GM12878 (cell line): ENCODE measurements around the gene MIGA2. TPM values are rescaled to one million over a fixed set of nuclear protein-coding genes. Genes with fewer than 3 reads are reported as not detected.
A peak's percentile ranks its signal among the peaks of the same experiment; 100 is the strongest.

Source experiments
- BACH1 ChIP-seq: fragments of 450-650 bp; IDR thresholded peaks from 2 replicates; pipeline ENCODE4 v1.6.1; 2017; ENCODE audit warnings: mild to moderate bottlenecking, borderline replicate concordance
- BHLHE40 ChIP-seq, 2 experiments: fragments of 450-650 bp in 1 of 2; IDR thresholded peaks; 2 replicates each; pipeline ENCODE4 v1.6.1; 2011 to 2017; ENCODE audit warnings: low read depth in 2 of 2, borderline replicate concordance in 1 of 2, improper control_type of control experiment in 1 of 2, low read length in 1 of 2, mild to moderate bottlenecking in 1 of 2
- DPF2 ChIP-seq: fragments of 450-650 bp; IDR thresholded peaks from 2 replicates; pipeline ENCODE4 v1.6.1; 2017; ENCODE audit warnings: mild to moderate bottlenecking
- IKZF1 ChIP-seq: fragments of 450-650 bp; conservative IDR thresholded peaks from 2 replicates; pipeline ENCODE4 v1.6.1; 2017; ENCODE audit warnings: antibody characterized with exemption, mild to moderate bottlenecking
- KLF5 ChIP-seq: fragments of 450-650 bp; IDR thresholded peaks from 2 replicates; pipeline ENCODE4 v1.6.1; 2014; ENCODE audit warnings: mild to moderate bottlenecking; ENCODE audit not compliant: partially characterized antibody
- RB1 ChIP-seq: fragments of 450-650 bp; formaldehyde crosslinking; IDR thresholded peaks from 2 replicates; pipeline ENCODE4 v1.6.1; 2017; ENCODE audit warnings: mild to moderate bottlenecking, borderline replicate concordance
- RELA ChIP-seq: fragments of 450-650 bp; IDR thresholded peaks from 2 replicates; pipeline ENCODE4 v1.8.0; 2014; ENCODE audit warnings: borderline replicate concordance; ENCODE audit not compliant: partially characterized antibody
- RFX5 ChIP-seq: IDR thresholded peaks from 2 replicates; pipeline ENCODE4 v1.6.1; 2011; ENCODE audit warnings: low read depth, low read length, improper control_type of control experiment
- RUNX3 ChIP-seq: IDR thresholded peaks from 2 replicates; pipeline ENCODE4 v1.6.1; 2012; ENCODE audit warnings: low read length, inconsistent platforms
- SMAD1 ChIP-seq: fragments of 450-650 bp; IDR thresholded peaks from 2 replicates; pipeline ENCODE4 v1.6.1; 2018; ENCODE audit warnings: mild to moderate bottlenecking, low read depth; ENCODE audit not compliant: partially characterized antibody
- TBL1XR1 ChIP-seq: IDR thresholded peaks from 2 replicates; pipeline ENCODE4 v1.6.1; 2012; ENCODE audit warnings: low read depth, low read length, improper control_type of control experiment
- YY1 ChIP-seq: IDR thresholded peaks from 2 replicates; pipeline ENCODE4 v1.6.1; 2011; ENCODE audit warnings: low read depth, mild to moderate bottlenecking, low read length
- ZNF207 ChIP-seq: fragments of 450-650 bp; IDR thresholded peaks from 2 replicates; pipeline ENCODE4 v1.6.1; 2014; ENCODE audit warnings: antibody characterized with exemption, mild to moderate bottlenecking, borderline replicate concordance
- ZZZ3 ChIP-seq: IDR thresholded peaks from 2 replicates; pipeline ENCODE4 v1.6.1; 2011; ENCODE audit warnings: low read depth; ENCODE audit not compliant: control insufficient read depth, insufficient read length
- polyA plus RNA-seq, 11 experiments: library from polyadenylated mRNA; depleted of rRNA in 4 of 11; unstranded in 6 of 11; stranded (reverse) in 5 of 11; fragments of >200 nt; fragmentation: Nextera tagmentation in 4 of 11; fragmentation: Illumina TruSeq in 1 of 11; extraction: Ambion mirVana in 4 of 11; extraction: Trizol in 1 of 11; gene quantifications; 1 replicate in 1 of 11; 2 replicates in 10 of 11; pipeline versions ENCODE4 v1.2.1 to v1.2.3, GENCODE V29; 2011 to 2016; ENCODE audit warnings: inconsistent platforms in 2 of 11, missing spikeins in 2 of 11, low read depth in 1 of 11
- total RNA-seq, 4 experiments: library from RNA; depleted of rRNA in 3 of 4; stranded (reverse); fragments of >200 nt in 3 of 4; fragmentation: Illumina TruSeq in 1 of 4; extraction: Trizol in 1 of 4; gene quantifications; 2 replicates each; pipeline versions ENCODE4 v1.2.1 to v1.2.3, GENCODE V29; 2013 to 2021
- TF ChIP-seq, protein P1 (sequence below): IDR thresholded peaks from 2 replicates; pipeline ENCODE4 v1.6.1; 2012; ENCODE audit warnings: improper control_type of control experiment, low read depth, low read length; ENCODE audit not compliant: insufficient replicate concordance
- TF ChIP-seq, protein P2 (sequence below): fragments of 450-650 bp; IDR thresholded peaks from 2 replicates; pipeline ENCODE4 v1.6.1; 2017; ENCODE audit warnings: mild to moderate bottlenecking
- TF ChIP-seq, protein P3 (sequence below): IDR thresholded peaks from 2 replicates; pipeline ENCODE4 v1.6.1; 2011; ENCODE audit warnings: borderline replicate concordance, low read depth, mild to moderate bottlenecking, moderate library complexity, mixed read lengths, low read length; ENCODE audit not compliant: insufficient read depth; ENCODE audit errors: extremely low read length
- TF ChIP-seq, protein P4 (sequence below): IDR thresholded peaks from 2 replicates; pipeline ENCODE4 v1.6.1; 2012; ENCODE audit warnings: low read depth, low read length, improper control_type of control experiment

MIGA2 gene
- total and polyA plus RNA-seq, 10 of the 15 experiments (the other 5 are each of a cell fraction or from before 2014, with no cell fraction given): 0.14 to 31.0 (median 12.7) TPM

DNA sequence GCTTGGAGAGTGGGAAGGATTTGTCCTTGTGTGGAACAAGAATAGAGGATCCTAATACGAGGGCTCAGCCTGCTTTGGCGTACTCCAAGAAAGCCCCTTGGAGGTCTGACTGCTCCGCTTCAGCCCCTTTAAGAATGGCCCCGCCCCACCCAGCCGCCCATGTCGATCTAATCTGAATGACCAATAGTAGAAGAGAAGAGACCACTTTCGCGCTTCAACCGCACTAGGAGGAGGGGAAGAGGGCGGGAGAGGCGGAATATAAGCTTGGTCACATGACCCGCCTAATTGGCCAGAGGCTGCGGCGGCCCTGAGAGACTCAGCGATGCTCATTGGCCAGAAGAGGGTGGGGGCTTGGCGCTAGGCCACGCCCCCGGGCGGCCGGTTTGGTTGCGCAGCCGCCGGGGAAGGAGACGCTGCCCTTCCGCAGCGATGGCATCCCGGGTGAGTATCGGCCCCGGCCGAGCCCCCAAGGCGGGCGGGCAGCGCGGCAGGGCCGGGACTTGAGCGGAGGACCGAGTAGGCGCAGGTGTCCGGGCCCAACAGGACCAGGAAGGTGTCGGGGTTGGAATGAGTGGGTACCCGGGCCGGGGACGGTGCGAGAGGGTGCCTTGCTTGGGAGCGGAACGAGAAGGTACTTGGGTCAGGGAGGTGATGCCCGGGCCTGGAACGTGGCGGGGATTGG lies at the start of gene MIGA2 (continued):
- TF ChIP-seq, protein P1, sequence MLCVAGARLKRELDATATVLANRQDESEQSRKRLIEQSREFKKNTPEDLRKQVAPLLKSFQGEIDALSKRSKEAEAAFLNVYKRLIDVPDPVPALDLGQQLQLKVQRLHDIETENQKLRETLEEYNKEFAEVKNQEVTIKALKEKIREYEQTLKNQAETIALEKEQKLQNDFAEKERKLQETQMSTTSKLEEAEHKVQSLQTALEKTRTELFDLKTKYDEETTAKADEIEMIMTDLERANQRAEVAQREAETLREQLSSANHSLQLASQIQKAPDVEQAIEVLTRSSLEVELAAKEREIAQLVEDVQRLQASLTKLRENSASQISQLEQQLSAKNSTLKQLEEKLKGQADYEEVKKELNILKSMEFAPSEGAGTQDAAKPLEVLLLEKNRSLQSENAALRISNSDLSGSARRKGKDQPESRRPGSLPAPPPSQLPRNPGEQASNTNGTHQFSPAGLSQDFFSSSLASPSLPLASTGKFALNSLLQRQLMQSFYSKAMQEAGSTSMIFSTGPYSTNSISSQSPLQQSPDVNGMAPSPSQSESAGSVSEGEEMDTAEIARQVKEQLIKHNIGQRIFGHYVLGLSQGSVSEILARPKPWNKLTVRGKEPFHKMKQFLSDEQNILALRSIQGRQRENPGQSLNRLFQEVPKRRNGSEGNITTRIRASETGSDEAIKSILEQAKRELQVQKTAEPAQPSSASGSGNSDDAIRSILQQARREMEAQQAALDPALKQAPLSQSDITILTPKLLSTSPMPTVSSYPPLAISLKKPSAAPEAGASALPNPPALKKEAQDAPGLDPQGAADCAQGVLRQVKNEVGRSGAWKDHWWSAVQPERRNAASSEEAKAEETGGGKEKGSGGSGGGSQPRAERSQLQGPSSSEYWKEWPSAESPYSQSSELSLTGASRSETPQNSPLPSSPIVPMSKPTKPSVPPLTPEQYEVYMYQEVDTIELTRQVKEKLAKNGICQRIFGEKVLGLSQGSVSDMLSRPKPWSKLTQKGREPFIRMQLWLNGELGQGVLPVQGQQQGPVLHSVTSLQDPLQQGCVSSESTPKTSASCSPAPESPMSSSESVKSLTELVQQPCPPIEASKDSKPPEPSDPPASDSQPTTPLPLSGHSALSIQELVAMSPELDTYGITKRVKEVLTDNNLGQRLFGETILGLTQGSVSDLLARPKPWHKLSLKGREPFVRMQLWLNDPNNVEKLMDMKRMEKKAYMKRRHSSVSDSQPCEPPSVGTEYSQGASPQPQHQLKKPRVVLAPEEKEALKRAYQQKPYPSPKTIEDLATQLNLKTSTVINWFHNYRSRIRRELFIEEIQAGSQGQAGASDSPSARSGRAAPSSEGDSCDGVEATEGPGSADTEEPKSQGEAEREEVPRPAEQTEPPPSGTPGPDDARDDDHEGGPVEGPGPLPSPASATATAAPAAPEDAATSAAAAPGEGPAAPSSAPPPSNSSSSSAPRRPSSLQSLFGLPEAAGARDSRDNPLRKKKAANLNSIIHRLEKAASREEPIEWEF: no peak
- TF ChIP-seq BHLHE40 (IDR thresholded peaks at IDR 0.05; ENCODE audit: borderline replicate concordance in 1 of 2, low read depth in 2 of 2, low read length in 1 of 2) (peak; percentile 91 to 95), KLF5 (peak; percentile 44), RFX5 (0 out of 2 replicates have a peak, but pooled peaks have one; percentile 45), IKZF1 (peak; percentile 46), RUNX3 (peak; percentile 75; the same call in 1 of the 2 replicates), YY1 (peak; percentile 83; the same call in 1 of the 2 replicates), SMAD1 (no peak), RELA (peak; percentile 51), TBL1XR1 (no peak), BACH1 (0 out of 2 replicates have a peak, but pooled peaks have one; percentile 52), DPF2 (0 out of 2 replicates have a peak, but pooled peaks have one; percentile 66), ZNF207 (peak; percentile 95), ZZZ3 (no peak), RB1 (0 out of 2 replicates have a peak, but pooled peaks have one; percentile 44)
- TF ChIP-seq, protein P2, sequence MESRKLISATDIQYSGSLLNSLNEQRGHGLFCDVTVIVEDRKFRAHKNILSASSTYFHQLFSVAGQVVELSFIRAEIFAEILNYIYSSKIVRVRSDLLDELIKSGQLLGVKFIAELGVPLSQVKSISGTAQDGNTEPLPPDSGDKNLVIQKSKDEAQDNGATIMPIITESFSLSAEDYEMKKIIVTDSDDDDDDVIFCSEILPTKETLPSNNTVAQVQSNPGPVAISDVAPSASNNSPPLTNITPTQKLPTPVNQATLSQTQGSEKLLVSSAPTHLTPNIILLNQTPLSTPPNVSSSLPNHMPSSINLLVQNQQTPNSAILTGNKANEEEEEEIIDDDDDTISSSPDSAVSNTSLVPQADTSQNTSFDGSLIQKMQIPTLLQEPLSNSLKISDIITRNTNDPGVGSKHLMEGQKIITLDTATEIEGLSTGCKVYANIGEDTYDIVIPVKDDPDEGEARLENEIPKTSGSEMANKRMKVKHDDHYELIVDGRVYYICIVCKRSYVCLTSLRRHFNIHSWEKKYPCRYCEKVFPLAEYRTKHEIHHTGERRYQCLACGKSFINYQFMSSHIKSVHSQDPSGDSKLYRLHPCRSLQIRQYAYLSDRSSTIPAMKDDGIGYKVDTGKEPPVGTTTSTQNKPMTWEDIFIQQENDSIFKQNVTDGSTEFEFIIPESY: no peak
- TF ChIP-seq, protein P3, sequence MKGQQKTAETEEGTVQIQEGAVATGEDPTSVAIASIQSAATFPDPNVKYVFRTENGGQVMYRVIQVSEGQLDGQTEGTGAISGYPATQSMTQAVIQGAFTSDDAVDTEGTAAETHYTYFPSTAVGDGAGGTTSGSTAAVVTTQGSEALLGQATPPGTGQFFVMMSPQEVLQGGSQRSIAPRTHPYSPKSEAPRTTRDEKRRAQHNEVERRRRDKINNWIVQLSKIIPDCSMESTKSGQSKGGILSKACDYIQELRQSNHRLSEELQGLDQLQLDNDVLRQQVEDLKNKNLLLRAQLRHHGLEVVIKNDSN: peak; percentile 86
- TF ChIP-seq, protein P4, sequence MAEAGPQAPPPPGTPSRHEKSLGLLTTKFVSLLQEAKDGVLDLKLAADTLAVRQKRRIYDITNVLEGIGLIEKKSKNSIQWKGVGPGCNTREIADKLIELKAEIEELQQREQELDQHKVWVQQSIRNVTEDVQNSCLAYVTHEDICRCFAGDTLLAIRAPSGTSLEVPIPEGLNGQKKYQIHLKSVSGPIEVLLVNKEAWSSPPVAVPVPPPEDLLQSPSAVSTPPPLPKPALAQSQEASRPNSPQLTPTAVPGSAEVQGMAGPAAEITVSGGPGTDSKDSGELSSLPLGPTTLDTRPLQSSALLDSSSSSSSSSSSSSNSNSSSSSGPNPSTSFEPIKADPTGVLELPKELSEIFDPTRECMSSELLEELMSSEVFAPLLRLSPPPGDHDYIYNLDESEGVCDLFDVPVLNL: 0 out of 2 replicates have a peak, but pooled peaks have one; percentile 28
